OCI-LY3 (cell line): ENCODE data around the gene ZNF488.

Source experiments
- CTCF ChIP-seq: fragments of 200-600, 300-600 bp; sonication (generic); IDR thresholded peaks from 2 replicates; pipeline ENCODE4 v1.5.1; 2014; ENCODE audit warnings: antibody characterized with exemption, low read length, low read depth
- EZH2phosphoT487 ChIP-seq: fragments of 200-600 bp; shearing (Covaris generic); IDR thresholded peaks from 2 replicates; pipeline ENCODE4 v1.6.1; 2018; ENCODE audit warnings: antibody characterized with exemption, mixed run types, low read depth

GRCh38 chr10:47363781-47364180, 20.3 kb downstream of the ZNF488 start:
- TF ChIP-seq CTCF (no peak), EZH2phosphoT487 (no peak)
